Measurements from ENCODE around the gene KLKB1. TPM values are rescaled to one million over a fixed set of nuclear protein-coding genes. Genes with fewer than 3 reads are reported as not detected.
"Not testable (repeated sequence)": the region's sequence is repeated elsewhere in the genome, so short reads cannot be mapped to it uniquely, and the experiment has no call there.

KLKB1 gene
- total RNA-seq, 1 experiment from 2014 or later: not detected

DNA sequence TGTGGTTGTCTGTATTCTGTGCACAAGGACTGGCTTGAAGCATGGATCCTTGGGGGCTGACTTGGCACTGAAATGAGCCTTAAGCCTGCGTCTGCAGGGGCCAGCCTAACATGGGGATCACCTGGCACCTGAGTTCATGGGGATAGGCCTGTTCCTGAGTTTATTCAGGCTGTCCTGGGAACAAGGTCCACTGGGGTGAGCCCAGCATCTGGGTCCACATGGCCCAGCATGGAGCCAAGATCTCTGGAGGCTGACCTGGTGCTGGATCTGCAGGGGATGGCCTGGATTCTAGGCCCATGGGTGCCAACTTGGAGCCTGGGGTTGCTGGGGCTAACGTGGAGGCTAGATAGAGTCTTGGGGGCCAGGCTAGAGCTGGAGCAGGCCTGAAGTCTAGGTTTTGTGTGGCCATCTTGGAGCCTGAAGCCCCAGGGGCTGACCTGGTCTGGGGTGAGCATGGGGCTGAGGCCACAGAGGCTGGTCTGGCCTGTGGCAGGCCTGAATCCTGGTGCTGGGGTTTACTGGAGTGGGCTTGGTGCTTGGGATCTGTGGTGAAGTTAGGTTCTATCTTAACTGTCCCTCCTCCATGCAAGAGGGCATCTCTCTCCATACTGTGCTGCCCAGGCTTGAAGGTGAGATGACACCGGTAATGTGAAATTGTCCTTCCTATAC lies 652 bp upstream of the KLKB1 start:
- DNase-seq (ENCODE audit: low read depth): no peak

GRCh38 chr4:186227744-186228513 lies 622 bp downstream of the KLKB1 start:
- peak; percentile 3 for DNase-seq (ENCODE audit: low read depth)

- DNase-seq (ENCODE audit: low read depth): peak; percentile 2
These were observed 1.2 kb downstream of the KLKB1 start for GRCh38 chr4:186228514-186228894.

DNA sequence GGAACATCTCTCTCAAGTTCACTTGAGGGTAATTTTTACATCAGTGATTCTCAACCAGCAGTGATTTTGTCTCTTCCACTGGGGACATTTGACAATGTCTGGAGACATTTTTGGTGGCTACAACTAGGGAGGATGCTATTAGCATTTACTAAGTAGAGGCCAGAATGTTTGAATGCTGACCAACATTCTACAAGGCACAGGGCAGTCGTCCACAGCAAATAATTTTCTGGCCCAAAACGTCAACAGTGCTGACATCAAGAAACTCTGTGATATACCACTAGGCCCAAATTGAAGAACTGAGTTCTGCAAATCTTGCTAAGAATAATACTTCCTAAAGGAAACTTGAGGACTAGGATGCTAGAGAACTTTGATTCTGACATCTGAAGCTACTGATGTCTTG lies 7.1 kb downstream of the KLKB1 start:
- no peak for DNase-seq (ENCODE audit: low read depth)

DNA sequence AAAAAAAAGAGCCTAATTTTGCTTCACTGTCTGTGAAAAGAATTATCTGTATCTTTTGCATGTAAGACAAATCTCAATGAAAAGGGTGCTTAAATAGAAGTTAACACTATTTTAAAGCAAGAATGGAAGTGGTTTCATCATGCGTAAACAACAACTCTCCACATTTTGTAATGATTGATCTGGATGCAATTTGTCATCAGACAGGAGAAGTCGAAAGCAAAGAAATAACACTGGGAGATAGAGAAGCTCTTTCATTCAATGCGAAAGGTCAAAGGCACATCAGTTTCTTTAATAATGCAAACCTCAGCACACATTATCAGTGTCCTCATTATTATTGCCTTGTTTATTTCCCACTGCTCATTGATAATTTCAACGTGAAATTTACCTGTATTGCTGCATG lies 8.8 kb downstream of the KLKB1 start:
- DNase-seq (ENCODE audit: low read depth): no peak

DNA sequence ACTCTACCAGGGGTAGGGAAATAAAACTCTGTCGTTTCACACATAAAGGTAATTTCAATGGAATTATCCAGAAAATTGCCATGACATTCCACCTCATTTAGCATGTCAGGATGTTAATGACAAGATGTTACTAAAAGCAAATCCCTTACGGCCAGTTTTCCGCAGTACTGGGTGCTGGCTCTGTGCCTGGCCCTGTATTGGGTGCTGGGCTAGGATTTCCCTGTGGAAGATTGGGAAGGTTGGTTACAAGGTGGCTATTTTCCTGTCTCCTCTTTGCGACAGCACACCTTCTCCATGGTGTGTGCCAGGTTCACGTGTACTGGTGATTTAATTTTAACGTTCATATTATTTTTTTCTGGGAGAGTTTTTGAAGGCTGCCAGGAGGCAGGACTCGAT lies 13.1 kb downstream of the KLKB1 start:
- no peak for DNase-seq (ENCODE audit: low read depth)

DNA sequence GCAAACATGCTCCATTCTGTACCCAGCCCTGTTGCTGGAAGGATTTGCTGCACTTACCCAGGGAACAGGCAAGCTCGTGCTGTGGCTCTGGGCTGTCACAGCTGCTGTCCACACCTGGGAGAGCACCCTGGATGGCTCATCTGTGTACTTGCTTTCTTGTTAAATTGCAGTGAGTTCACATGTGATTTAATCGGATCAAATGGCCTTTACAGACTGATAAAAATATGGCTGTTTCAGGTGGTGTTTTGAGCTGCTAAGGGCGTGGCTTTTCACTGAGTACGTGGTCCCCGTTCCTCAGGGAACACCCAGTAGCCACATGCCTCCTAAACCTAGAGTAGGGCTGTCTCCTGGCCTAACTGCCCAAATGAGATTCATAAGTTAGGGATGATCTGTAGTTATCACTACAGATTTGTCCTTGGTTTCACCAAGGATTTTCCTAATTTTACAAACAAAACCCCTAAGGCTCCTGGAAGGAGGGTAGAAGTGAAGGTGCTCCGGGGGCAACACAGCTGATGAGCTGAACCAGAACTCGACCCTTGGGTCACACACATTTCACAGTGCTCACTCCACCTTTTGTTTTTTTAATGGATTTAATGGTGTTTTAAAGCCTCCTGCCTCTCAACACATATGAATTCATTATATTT lies 13.7 kb downstream of the KLKB1 start:
- no peak for DNase-seq (ENCODE audit: low read depth)

GRCh38 chr4:186241616-186242015 lies 14.3 kb downstream of the KLKB1 start:
- DNase-seq (ENCODE audit: low read depth): no peak

DNA sequence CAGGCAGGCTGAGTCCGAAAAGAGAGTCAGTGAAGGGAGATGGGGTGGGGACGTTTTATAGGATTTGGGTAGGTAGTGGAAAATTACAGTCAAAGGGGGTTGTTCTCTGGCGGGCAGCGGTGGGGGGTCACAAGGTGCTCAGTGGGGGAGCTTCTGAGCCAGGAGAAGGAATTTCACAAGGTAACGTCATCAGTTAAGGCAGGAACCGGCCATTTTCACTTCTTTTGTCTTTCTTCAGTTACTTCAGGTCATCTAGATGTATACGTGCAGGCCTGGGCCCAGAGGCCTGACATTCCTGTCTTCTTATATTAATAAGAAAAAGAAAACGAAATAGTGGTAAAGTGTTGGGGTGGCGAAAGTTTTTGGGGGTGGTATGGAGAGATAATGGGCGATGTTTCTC lies 14.7 kb downstream of the KLKB1 start:
- DNase-seq (ENCODE audit: low read depth): not testable (repeated sequence)

- no peak for DNase-seq (ENCODE audit: low read depth)
These were observed 16.0 kb downstream of the KLKB1 start for GRCh38 chr4:186243331-186243730.

DNA sequence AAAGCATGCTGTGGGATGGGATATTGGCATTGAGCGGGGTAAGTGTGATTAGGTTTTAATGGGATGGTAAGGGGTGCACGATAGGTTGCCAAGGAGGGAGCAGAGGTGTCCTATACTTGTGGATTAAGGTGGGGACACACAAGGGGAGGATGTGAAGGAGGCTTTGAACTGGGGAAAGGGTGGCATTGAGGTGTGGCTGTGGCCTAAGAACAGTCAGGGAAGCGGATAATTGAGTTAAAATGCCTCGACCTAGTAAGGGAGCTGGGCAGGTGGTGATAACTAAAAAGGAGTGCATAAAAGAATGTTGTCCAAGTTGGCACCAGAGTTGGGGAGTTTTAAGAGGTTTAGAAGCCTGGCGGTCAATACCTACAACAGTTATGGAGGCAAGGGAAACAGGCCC lies 17.5 kb downstream of the KLKB1 start:
- no peak for DNase-seq (ENCODE audit: low read depth)

DNA sequence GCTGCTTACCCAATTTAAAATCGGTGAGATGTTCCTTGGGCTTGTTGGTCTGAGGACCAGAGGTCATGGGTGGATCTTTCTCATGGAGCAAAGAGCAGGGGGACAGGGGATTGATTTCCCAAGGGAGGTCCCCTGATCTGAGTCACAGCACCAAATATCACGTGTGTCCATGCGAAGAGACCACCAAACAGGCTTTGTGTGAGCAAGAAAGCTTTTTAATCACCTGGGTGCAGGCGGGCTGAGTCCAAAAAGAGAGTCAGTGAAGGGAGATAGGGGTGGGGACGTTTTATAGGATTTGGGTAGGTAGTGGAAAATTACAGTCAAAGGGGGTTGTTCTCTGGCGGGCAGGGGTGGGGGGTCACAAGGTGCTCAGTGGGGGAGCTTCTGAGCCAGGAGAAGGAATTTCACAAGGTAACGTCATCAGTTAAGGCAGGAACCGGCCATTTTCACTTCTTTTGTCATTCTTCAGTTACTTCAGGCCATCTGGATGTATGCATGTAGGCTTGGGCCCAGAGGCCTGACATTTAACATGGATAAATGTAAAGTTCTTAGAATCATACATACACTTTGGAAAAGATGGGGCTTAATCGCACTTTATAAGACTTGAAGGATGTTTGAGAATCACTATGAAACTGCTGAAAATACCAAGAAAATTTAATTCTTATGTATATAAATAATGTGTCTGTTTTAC lies 19.9 kb downstream of the KLKB1 start:
- DNase-seq (ENCODE audit: low read depth): not testable (repeated sequence)

GRCh38 chr4:186248643-186249042 lies 21.3 kb downstream of the KLKB1 start:
- no peak for DNase-seq (ENCODE audit: low read depth)

- DNase-seq (ENCODE audit: low read depth): no peak
These were observed 22.8 kb downstream of the KLKB1 start for GRCh38 chr4:186249785-186250754.

DNA sequence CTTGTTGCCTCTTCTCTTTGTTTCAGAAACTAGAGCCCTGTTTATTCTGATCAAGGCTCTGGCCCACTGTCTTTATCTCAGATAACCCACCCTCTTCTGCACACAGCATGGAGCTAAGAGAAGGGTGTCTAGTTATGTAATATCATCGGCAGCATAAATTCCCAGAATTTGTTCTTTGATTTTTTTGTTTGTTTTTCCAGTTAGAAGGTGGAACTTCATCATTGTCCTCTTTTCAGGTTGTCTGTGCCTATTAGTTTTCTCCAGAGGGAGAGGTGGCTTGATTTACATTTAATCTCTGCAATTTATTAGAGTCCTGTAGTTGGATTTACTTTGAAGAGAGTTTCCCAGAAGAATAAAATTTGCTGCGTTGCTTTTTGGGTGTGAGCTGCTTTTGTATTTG lies 23.5 kb downstream of the KLKB1 start:
- no peak for DNase-seq (ENCODE audit: low read depth)

DNA sequence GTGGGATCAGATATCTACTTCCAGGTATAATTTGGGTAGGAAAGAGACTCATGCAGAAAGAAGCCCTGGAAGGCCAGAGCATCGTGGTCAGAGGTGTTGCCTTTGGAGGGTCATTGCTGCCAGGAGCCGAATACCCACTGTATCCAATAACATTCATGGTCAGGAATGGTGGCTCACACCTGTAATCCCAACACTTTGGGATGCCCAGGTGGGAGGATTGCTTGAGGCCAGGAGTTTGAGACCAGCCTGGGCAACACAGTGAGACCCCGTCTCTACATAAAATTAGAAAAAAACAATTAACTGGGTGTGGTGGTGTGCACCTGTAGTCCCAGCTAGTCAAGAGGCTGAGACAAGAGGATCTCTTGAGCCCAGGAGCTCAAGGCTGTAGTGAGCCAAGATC lies 27.8 kb downstream of the KLKB1 start:
- DNase-seq (ENCODE audit: low read depth): no peak

DNA sequence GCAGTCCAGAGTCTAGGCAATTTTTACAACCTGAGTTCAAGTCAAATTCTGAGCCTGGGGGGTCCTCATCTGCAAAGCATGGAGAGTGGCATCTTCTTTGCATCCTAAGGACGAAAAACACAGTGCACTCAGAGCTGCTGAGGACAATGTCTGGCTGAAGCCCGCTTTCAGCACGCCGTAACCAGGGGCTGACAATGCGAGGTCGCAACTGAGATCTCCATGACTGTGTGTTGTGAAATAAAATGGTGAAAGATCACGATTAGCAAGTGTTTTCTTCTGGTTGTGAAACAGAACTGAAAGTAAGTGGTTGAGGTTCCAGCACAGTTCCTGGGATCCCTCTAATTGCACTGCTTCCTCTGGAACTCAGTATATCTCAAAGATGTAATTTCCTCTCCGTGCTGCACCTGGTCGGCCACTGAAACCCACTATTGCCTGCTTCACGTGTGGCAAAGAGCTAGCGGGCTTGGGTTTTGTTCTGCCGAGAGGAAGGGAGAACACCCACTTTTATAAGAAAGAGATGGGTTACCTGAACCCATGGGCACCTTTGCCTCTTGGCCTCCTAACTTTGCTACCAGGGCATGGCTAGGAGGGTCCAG lies 31.0 kb downstream of the KLKB1 start:
- no peak for DNase-seq (ENCODE audit: low read depth)

DNA sequence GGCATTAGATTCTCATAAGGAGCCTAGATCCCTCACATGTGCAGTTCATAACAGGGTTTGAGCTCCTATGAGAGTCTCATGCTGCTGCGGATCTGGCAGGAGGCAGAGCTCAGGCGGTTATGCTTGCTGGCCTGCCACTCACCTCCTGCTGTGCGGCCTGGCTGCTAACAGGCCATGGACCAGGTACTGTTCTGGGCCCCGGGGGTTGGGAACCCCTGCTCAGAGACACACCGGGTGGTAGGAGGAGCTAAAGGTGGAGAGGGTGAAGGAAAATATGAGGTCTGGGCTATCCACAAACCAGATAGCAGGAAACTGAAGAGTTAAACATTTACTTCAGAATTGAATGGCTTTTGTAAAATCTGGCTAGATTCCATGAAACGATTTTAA lies 32.8 kb downstream of the KLKB1 start:
- no peak for DNase-seq (ENCODE audit: low read depth)

DNA sequence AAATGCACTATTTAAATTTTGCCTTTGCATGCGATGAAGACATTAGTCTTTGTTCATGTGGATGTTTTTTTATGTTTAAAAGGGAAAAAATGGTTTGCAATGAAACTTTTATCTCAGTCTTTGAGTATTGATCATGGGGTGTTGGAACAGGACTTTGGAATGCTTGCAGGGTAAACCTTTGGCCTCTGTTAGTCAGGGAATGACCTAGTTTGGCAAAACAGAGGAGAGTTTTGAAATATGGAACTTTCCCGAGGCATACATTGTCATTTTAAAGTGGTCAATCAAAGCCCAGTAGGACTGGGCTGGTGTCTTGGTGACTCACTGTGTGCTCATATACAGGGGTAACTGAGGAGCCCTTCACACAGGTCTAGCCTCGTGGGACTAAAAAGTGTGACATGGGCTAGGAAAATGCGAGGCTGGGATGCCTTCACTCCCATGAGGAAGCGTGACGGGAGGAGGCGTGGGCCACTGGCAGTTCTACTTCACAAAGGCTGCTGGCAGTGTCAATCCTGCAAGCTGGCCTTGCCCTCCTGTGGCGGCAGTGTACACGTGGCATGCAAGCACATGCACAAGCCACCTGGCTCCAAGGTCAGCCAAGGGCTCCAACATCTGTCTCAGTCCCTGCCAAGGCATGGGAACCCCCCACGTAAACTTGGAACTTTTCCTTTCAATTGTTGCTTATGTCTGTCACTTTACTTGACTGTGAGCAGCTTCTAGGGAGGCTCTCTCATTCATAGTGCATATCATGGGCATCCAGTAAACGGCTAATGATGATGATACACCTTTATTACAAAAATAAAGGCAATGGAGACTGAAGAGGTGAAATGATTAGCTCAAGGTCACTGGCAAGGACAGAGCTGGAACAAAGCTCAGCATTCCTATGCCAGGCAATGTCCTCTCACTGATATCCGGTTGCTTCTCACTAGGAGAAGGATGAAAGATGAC lies 33.5 kb downstream of the KLKB1 start:
- DNase-seq (ENCODE audit: low read depth): no peak

- DNase-seq (ENCODE audit: low read depth): no peak
These were observed 37.4 kb downstream of the KLKB1 start for GRCh38 chr4:186264660-186265059.

Data from M059J (cell line).